ENCODE results near the gene ENTPD2. TPM values are rescaled to one million over a fixed set of nuclear protein-coding genes. Genes with fewer than 3 reads are reported as not detected.

The ENTPD2 gene
- total and polyA plus RNA-seq, 9 of the 15 experiments (the other 6 are each of a cell fraction or from before 2014, with no cell fraction given), result 0.04 to 0.60 (median 0.14) TPM; not detected in 4

DNA sequence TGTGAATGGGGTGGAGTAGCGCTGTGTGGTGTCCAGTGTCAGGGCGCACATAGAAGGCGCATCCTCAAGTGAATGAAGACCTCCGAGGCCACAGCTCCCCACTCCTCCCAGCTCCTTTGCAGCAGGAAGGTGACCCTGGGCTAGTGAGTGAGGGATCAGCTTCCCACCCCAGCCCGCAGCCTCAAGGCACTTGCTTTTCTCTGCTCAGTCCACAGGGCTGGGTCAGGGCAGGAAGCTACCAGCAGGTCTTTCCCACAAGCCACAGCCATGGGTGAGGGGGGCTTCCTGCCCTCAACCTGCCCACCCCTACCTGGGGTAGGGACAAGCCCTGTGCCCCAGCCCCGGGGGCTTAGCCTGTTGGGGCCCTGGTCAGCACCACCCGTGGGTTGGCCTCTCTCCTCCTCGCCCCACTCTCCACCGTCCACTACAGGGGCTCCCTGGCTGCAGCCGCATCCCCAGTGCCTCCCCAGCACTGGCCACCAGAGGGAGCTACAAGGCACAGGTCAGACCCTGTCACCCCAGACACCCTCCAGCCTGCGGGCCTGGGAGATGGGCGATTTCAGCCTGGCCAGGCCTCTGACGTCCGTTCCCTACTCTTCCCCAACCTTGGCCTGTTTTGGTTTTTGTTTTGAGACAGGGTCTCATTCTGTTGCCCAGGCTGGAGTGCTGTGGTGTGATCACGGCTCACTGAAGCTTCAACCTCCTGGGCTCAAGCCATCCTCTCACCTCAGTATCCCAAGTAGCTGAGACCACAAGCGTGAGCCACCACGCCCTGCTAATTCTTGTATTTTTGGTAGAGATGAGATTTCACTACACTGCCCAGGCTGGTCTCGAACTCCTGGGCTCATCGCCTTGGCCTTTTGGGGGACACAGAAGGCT lies 24.6 kb downstream of the ENTPD2 start (continued):
- TF ChIP-seq, protein P1, sequence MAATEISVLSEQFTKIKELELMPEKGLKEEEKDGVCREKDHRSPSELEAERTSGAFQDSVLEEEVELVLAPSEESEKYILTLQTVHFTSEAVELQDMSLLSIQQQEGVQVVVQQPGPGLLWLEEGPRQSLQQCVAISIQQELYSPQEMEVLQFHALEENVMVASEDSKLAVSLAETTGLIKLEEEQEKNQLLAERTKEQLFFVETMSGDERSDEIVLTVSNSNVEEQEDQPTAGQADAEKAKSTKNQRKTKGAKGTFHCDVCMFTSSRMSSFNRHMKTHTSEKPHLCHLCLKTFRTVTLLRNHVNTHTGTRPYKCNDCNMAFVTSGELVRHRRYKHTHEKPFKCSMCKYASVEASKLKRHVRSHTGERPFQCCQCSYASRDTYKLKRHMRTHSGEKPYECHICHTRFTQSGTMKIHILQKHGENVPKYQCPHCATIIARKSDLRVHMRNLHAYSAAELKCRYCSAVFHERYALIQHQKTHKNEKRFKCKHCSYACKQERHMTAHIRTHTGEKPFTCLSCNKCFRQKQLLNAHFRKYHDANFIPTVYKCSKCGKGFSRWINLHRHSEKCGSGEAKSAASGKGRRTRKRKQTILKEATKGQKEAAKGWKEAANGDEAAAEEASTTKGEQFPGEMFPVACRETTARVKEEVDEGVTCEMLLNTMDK (IDR thresholded peaks at IDR 0.05; ENCODE audit: borderline replicate concordance, insufficient read depth, low read depth, low read length, poor library complexity, severe bottlenecking), result peak; percentile 34
- TF ChIP-seq RBM14 (IDR thresholded peaks at IDR 0.05; ENCODE audit: borderline replicate concordance, insufficient read depth, low read depth, low read length) (no peak), NFE2 (IDR thresholded peaks at IDR 0.05; ENCODE audit: low read depth) (no peak), SP2 (IDR thresholded peaks at IDR 0.05; ENCODE audit: extremely low read depth, low read depth, low read length, poor library complexity, severe bottlenecking) (no peak), RNF219 (CRISPR knock-in tag; IDR thresholded peaks at IDR 0.05) (no peak), CBFB (CRISPR knock-in tag; IDR thresholded peaks at IDR 0.05) (no peak), SRSF7 (optimal IDR thresholded peaks at IDR 0.05; ENCODE audit: low read depth, low read length) (no peak), HMG20A (CRISPR knock-in tag; conservative IDR thresholded peaks at IDR 0.05) (no peak), TEAD1 (CRISPR knock-in tag; IDR thresholded peaks at IDR 0.05) (no peak), KAT8 (IDR thresholded peaks at IDR 0.05; ENCODE audit: low read depth) (no peak), ZNF583 (CRISPR knock-in tag; IDR thresholded peaks at IDR 0.05) (no peak), MYC (IDR thresholded peaks at IDR 0.05; ENCODE audit: low read depth, low read length) (peak; percentile 27; the same call in 1 of the 2 replicates), MYC (CRISPR knock-in tag; IDR thresholded peaks at IDR 0.05; ENCODE audit: borderline replicate concordance, low read depth) (no peak), ATF3 (IDR thresholded peaks at IDR 0.05) (no peak), ATF3 (CRISPR knock-in tag; conservative IDR thresholded peaks at IDR 0.05) (0 out of 2 replicates have a peak, but pooled peaks have one; percentile 39)
- TF ChIP-seq, protein P2, sequence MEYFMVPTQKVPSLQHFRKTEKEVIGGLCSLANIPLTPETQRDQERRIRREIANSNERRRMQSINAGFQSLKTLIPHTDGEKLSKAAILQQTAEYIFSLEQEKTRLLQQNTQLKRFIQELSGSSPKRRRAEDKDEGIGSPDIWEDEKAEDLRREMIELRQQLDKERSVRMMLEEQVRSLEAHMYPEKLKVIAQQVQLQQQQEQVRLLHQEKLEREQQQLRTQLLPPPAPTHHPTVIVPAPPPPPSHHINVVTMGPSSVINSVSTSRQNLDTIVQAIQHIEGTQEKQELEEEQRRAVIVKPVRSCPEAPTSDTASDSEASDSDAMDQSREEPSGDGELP (CRISPR knock-in tag; IDR thresholded peaks at IDR 0.05; ENCODE audit: borderline replicate concordance), result peak; percentile 26; the same call in 1 of the 2 replicates

Data from K562 (cell line).